ENCODE results near the gene PEPD. TPM values are rescaled to one million over a fixed set of nuclear protein-coding genes. Genes with fewer than 3 reads are reported as not detected.

The PEPD gene
- total and polyA plus RNA-seq, 2 of the 4 experiments (the other 2 are of a cell fraction) = 36.7 to 88.4 TPM

DNA sequence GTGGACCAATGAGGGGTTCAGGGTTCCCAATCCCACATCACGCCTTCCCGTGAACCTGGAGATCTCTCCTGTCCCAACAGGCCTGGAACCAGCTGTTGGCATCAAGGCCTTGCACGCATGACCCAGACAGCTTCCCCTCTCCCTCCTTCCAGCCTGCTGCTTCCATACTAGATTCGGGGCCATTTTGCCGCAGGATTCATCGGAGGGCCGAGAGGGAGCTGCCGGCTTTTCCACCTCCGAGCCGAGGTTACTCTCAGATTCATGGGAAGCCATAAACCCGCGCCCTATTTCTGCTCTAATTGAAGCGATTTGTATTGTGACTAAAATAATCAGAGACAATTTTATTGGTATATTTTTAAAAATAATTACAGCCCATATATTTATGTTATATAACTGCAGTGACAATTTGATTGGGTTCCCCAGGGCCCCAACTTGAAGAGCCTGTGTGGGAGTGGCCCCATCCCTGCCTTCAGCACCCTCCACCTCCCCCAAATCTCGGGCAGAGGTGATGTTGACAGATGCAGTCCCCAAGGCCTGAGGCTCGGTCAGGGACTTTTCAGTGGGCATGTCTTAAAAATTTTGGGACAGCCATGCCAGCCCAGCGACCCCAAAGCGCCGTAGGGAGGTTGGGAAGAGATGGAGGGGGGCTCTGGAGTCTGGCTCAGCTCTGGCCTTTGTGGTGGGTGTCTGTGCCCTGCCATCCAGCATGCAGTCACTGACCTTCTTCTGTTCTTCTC lies 30.8 kb upstream of the PEPD start:
- intact Hi-C loops (cut with micrococcal nuclease) (no loop called here), in situ Hi-C loops (cut with MboI; ENCODE audit: low sequenced_read_pairs) (no loop called here), dilution Hi-C loops (cut with HindIII; ENCODE audit: low sequenced_read_pairs, unreplicated experiment) (no loop called here)
- no peaks in the 10 kb centered on the region for H3K79me1 ChIP-seq (ENCODE audit: low read depth in 1 of 2, low read length in 2 of 2)
- no peak overlapping the region for H4K5ac ChIP-seq (ENCODE audit: low read depth, low read length)
- H3K18ac ChIP-seq (ENCODE audit: low read depth, low read length) = no peak overlapping the region
- H3K56ac ChIP-seq (ENCODE audit: extremely low read depth, insufficient read depth, low read length) = no peak overlapping the region
- no peak overlapping the region for H3K27ac ChIP-seq (ENCODE audit: insufficient read depth, low read length)
- no peak overlapping the region for H2BK15ac ChIP-seq (ENCODE audit: low read depth, low read length)
- H2AK5ac ChIP-seq (ENCODE audit: low read depth, low read length) = no peak overlapping the region
- no peak overlapping the region for H3K4me2 ChIP-seq (ENCODE audit: low read depth, low read length)
- no peak overlapping the region for H3K23ac ChIP-seq (ENCODE audit: low read depth, low read length)
- DNase-seq = no peak
- POLR2A ChIA-PET (ENCODE audit: unreplicated experiment) = no interaction called here
- H4K8ac ChIP-seq (ENCODE audit: low read depth in 2 of 2, low read length in 2 of 2) = no peak overlapping the region
- no peak overlapping the region for H2BK20ac ChIP-seq (ENCODE audit: low read depth, low read length)
- no peaks in the 10 kb centered on the region for H3K27me3 ChIP-seq (ENCODE audit: control insufficient read depth, insufficient read depth, low read length)
- no TSS peak for BruUV-seq (replicated peaks)
- 80% methylated on average over 1 of the region's 18 CpGs; no CpG with 5 or more reads in 1 of the 2 experiments for WGBS, 2 experiments (ENCODE audit: extremely low coverage in 2 of 2, insufficient read length in 1 of 2)
- no peaks in the 10 kb centered on the region for H3K9me1 ChIP-seq (ENCODE audit: insufficient read depth, low read length)
- no peak overlapping the region for H3K9ac ChIP-seq (ENCODE audit: low read depth, low read length)
- TF ChIP-seq MXI1 (IDR thresholded peaks at IDR 0.05; ENCODE audit: borderline replicate concordance, low read depth, low read length) (no peak), NFE2L2 (IDR thresholded peaks at IDR 0.05; ENCODE audit: low read depth, low read length) (no peak), RFX5 (IDR thresholded peaks at IDR 0.05; ENCODE audit: low read depth, low read length) (no peak), RAD21 (IDR thresholded peaks at IDR 0.05; ENCODE audit: low read length) (no peak), SMC3 (IDR thresholded peaks at IDR 0.05; ENCODE audit: low read depth, low read length) (no peak), MAFK (IDR thresholded peaks at IDR 0.05; ENCODE audit: low read depth, low read length) (no peak), CEBPB (IDR thresholded peaks at IDR 0.05; ENCODE audit: low read depth, low read length) (no peak), FOS (IDR thresholded peaks at IDR 0.05; ENCODE audit: low read depth, low read length) (no peak), CHD1 (IDR thresholded peaks at IDR 0.05; ENCODE audit: low read depth, low read length) (no peak), RCOR1 (IDR thresholded peaks at IDR 0.05; ENCODE audit: insufficient replicate concordance, low read length) (no peak), BHLHE40 (IDR thresholded peaks at IDR 0.05; ENCODE audit: low read depth, low read length) (no peak), POLR2A (IDR thresholded peaks at IDR 0.05; ENCODE audit: low read depth, low read length) (no peak), MAZ (IDR thresholded peaks at IDR 0.05; ENCODE audit: borderline replicate concordance, low read depth, low read length) (no peak)
- TF ChIP-seq, protein P1, sequence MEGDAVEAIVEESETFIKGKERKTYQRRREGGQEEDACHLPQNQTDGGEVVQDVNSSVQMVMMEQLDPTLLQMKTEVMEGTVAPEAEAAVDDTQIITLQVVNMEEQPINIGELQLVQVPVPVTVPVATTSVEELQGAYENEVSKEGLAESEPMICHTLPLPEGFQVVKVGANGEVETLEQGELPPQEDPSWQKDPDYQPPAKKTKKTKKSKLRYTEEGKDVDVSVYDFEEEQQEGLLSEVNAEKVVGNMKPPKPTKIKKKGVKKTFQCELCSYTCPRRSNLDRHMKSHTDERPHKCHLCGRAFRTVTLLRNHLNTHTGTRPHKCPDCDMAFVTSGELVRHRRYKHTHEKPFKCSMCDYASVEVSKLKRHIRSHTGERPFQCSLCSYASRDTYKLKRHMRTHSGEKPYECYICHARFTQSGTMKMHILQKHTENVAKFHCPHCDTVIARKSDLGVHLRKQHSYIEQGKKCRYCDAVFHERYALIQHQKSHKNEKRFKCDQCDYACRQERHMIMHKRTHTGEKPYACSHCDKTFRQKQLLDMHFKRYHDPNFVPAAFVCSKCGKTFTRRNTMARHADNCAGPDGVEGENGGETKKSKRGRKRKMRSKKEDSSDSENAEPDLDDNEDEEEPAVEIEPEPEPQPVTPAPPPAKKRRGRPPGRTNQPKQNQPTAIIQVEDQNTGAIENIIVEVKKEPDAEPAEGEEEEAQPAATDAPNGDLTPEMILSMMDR (conservative IDR thresholded peaks at IDR 0.05; ENCODE audit: low read depth, low read length) = no peak
- TF ChIP-seq, protein P2, sequence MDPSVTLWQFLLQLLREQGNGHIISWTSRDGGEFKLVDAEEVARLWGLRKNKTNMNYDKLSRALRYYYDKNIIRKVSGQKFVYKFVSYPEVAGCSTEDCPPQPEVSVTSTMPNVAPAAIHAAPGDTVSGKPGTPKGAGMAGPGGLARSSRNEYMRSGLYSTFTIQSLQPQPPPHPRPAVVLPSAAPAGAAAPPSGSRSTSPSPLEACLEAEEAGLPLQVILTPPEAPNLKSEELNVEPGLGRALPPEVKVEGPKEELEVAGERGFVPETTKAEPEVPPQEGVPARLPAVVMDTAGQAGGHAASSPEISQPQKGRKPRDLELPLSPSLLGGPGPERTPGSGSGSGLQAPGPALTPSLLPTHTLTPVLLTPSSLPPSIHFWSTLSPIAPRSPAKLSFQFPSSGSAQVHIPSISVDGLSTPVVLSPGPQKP (IDR thresholded peaks at IDR 0.05; ENCODE audit: borderline replicate concordance, low read depth, low read length) = no peak
- TF ChIP-seq, protein P3, sequence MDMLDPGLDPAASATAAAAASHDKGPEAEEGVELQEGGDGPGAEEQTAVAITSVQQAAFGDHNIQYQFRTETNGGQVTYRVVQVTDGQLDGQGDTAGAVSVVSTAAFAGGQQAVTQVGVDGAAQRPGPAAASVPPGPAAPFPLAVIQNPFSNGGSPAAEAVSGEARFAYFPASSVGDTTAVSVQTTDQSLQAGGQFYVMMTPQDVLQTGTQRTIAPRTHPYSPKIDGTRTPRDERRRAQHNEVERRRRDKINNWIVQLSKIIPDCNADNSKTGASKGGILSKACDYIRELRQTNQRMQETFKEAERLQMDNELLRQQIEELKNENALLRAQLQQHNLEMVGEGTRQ (IDR thresholded peaks at IDR 0.05; ENCODE audit: low read depth, low read length) = no peak
- H4K91ac ChIP-seq (ENCODE audit: insufficient read depth, low read depth, low read length) = no peak overlapping the region
- no peaks in the 10 kb centered on the region for H3K9me3 ChIP-seq (ENCODE audit: control insufficient read depth, insufficient read depth, low read length)
- no peak overlapping the region for H2BK5ac ChIP-seq (ENCODE audit: low read depth, low read length, poor library complexity, severe bottlenecking)
- no peak overlapping the region for H3K4ac ChIP-seq (ENCODE audit: low read depth, low read length)
- no peak overlapping the region for H3K4me3 ChIP-seq (ENCODE audit: insufficient read depth, low read depth, low read length)
- H3K4me1 ChIP-seq (ENCODE audit: control insufficient read depth, insufficient read depth, low read length) = no peaks in the 10 kb centered on the region
- no peaks in the 10 kb centered on the region for H4K20me1 ChIP-seq (ENCODE audit: insufficient read depth, low read length)
- CTCF ChIA-PET = no interaction called here
- no peak overlapping the region for H3K14ac ChIP-seq (replicated peaks; ENCODE audit: low read depth, low read length)
- ATAC-seq (ENCODE audit: low read depth) = no peak
- H2AK9ac ChIP-seq (replicated peaks; ENCODE audit: low read depth, low read length, poor library complexity) = peak overlapping the region; percentile 28
- H2AFZ ChIP-seq (replicated peaks; ENCODE audit: low read length, poor library complexity) = no peak overlapping the region
- no peak overlapping the region for H2BK120ac ChIP-seq (ENCODE audit: low read depth, low read length)
- H3K36me3 ChIP-seq (ENCODE audit: control insufficient read depth, insufficient read depth, low read length) = no peaks in the 10 kb centered on the region
